DOHH2 (cell line): Measurements from ENCODE around the gene SCN1A.

Source experiments
- CTCF ChIP-seq: fragments of 200-600 bp; sonication (generic); IDR thresholded peaks from one replicate; pipeline ENCODE4 v1.5.1; 2014; ENCODE audit warnings: antibody characterized with exemption, mild to moderate bottlenecking, low read depth, low read length; ENCODE audit not compliant: poor library complexity, severe bottlenecking
- EZH2phosphoT487 ChIP-seq: fragments of 200-600 bp; sonication (generic); IDR thresholded peaks from 2 replicates; pipeline ENCODE4 v1.6.1; 2017; ENCODE audit warnings: borderline replicate concordance, mild to moderate bottlenecking, antibody characterized with exemption, low read length, moderate library complexity, mixed read lengths

GRCh38 chr2:166082736-166083135, 45.1 kb downstream of the SCN1A start:
- TF ChIP-seq EZH2phosphoT487 (no peak), CTCF (no peak)
